GM12875 (cell line): ENCODE measurements around the gene USP3.
"Not testable (repeated sequence)": the region's sequence is repeated elsewhere in the genome, so short reads cannot be mapped to it uniquely, and the experiment has no call there.

Experiments
- H3K4me3 ChIP-seq: one replicate; pipeline ENCODE4 v1.5.1; 2011; ENCODE audit warnings: low read depth, low read length, control low read depth
- CTCF ChIP-seq: IDR thresholded peaks from 2 replicates; pipeline ENCODE4 v1.5.1; 2011; ENCODE audit warnings: low read depth, mild to moderate bottlenecking, control low read depth, inconsistent platforms, low read length, moderate library complexity, borderline replicate concordance; ENCODE audit not compliant: insufficient read depth

Gene USP3

GRCh38 chr15:63524316-63525015, 20.1 kb downstream of the USP3 start:
- no peak overlapping the region for H3K4me3 ChIP-seq
- no peak for TF ChIP-seq CTCF

GRCh38 chr15:63526401-63526800, 22.0 kb downstream of the USP3 start:
- no peak for TF ChIP-seq CTCF
- no peak overlapping the region for H3K4me3 ChIP-seq

- no peak for TF ChIP-seq CTCF
- H3K4me3 ChIP-seq, result no peak overlapping the region
These were observed 23.8 kb downstream of the USP3 start for GRCh38 chr15:63528138-63528659.

GRCh38 chr15:63530235-63530634, 25.8 kb downstream of the USP3 start:
- no peak for TF ChIP-seq CTCF
- no peak overlapping the region for H3K4me3 ChIP-seq

GRCh38 chr15:63530752-63531299, 26.4 kb downstream of the USP3 start:
- no peak for TF ChIP-seq CTCF
- no peak overlapping the region for H3K4me3 ChIP-seq

- H3K4me3 ChIP-seq, result no peak overlapping the region
- TF ChIP-seq CTCF, result peak; percentile 49; the same call in 1 of the 2 replicates
These were observed 27.2 kb downstream of the USP3 start for GRCh38 chr15:63531586-63531985.

- no peak for TF ChIP-seq CTCF
These were observed 27.9 kb downstream of the USP3 start for GRCh38 chr15:63532307-63532744.

GRCh38 chr15:63534888-63535287, 30.5 kb downstream of the USP3 start:
- not testable (repeated sequence) for H3K4me3 ChIP-seq

More at GRCh38 chr15:63532307-63532744, 27.9 kb downstream of the USP3 start:
- H3K4me3 ChIP-seq, result no peak overlapping the region
